Lower lobe of right lung (tissue), 2 donors: ENCODE data around the gene ZNF254. TPM values are rescaled to one million over a fixed set of nuclear protein-coding genes. Genes with fewer than 3 reads are reported as not detected.

Experiments used
- ATAC-seq, 2 donors: fragments of 200-7000 bp; cut with Tn5 transposase; one replicate each; pipeline ENCODE4 v1.9.1; 2020 to 2022; ENCODE audit warnings: mild to moderate bottlenecking in 2 of 2, moderate library complexity in 2 of 2
- DNase-seq: peaks from one replicate; pipeline ENCODE4 v3.0.0-alpha.2; 2020
- H3K27ac ChIP-seq: fragments of 200-600 bp; one replicate; pipeline ENCODE4 v1.8.0; 2022
- H3K27me3 ChIP-seq: fragments of 200-600 bp; one replicate; pipeline ENCODE4 v1.8.0; 2022; ENCODE audit warnings: low read depth
- H3K36me3 ChIP-seq: fragments of 200-600 bp; one replicate; pipeline ENCODE4 v1.8.0; 2022; ENCODE audit warnings: mild to moderate bottlenecking
- H3K4me1 ChIP-seq: fragments of 200-600 bp; one replicate; pipeline ENCODE4 v1.8.0; 2022
- H3K4me3 ChIP-seq: fragments of 200-600 bp; one replicate; pipeline ENCODE4 v1.8.0; 2022; ENCODE audit warnings: mild to moderate bottlenecking
- H3K9me3 ChIP-seq: fragments of 200-600 bp; one replicate; pipeline ENCODE4 v1.8.0; 2022
- intact Hi-C: fragments of 100-400 bp; cut with DNase I; formaldehyde crosslinking; loops from one replicate; pipeline ENCODE4 v1.11.0; 2022
- total RNA-seq: library from RNA; stranded (reverse); fragmentation: NEBNext Ultra II Directional; extraction: Animal tissue kit (Norgen Biotek cat#: 25700); gene quantifications from one replicate; pipeline ENCODE4 v1.2.1, GENCODE V29; 2021
- TF ChIP-seq, protein P1 (sequence below): fragments of 200-600 bp; IDR thresholded peaks from one replicate; pipeline ENCODE4 v1.8.0; 2022; ENCODE audit warnings: antibody characterized with exemption, mild to moderate bottlenecking
- donor health status: DM: no; HTN: yes; CAD: no; lungs with severe emphysema.

Gene ZNF254
- total RNA-seq, 1 donor from 2014 or later, result 20.0 TPM

DNA sequence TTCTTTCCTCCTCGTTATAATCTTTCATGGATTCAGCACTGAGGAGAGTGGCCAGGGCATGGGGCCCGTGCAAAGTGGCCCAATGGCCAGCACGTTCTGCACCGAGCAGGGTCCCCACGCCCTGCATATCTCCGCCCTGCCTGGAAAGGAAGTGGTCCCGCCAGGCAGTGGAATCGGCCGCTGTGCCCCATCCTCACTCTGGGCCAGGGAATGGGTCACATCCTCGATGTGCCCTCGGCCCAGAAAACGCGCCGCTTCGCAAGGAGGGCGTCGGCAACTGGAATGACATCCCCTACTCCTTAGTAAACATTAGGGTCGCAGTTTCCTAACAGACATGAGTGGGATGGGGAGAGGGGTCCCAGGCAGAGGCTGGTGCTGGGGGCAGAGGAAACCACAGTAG lies 90.7 kb downstream of the ZNF254 start:
- no peak for DNase-seq
- Histone ChIP-seq H3K4me3 (no peak overlapping the region), H3K9me3 (peaks cover 11% of the 10 kb centered on the region), H3K4me1 (no peaks in the 10 kb centered on the region), H3K36me3 (no peaks in the 10 kb centered on the region), H3K27ac (no peak overlapping the region), H3K27me3 (no peaks in the 10 kb centered on the region)
- no peak for ATAC-seq
- intact Hi-C loops, result no loop called here
- TF ChIP-seq, protein P1, sequence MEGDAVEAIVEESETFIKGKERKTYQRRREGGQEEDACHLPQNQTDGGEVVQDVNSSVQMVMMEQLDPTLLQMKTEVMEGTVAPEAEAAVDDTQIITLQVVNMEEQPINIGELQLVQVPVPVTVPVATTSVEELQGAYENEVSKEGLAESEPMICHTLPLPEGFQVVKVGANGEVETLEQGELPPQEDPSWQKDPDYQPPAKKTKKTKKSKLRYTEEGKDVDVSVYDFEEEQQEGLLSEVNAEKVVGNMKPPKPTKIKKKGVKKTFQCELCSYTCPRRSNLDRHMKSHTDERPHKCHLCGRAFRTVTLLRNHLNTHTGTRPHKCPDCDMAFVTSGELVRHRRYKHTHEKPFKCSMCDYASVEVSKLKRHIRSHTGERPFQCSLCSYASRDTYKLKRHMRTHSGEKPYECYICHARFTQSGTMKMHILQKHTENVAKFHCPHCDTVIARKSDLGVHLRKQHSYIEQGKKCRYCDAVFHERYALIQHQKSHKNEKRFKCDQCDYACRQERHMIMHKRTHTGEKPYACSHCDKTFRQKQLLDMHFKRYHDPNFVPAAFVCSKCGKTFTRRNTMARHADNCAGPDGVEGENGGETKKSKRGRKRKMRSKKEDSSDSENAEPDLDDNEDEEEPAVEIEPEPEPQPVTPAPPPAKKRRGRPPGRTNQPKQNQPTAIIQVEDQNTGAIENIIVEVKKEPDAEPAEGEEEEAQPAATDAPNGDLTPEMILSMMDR, result no peak

DNA sequence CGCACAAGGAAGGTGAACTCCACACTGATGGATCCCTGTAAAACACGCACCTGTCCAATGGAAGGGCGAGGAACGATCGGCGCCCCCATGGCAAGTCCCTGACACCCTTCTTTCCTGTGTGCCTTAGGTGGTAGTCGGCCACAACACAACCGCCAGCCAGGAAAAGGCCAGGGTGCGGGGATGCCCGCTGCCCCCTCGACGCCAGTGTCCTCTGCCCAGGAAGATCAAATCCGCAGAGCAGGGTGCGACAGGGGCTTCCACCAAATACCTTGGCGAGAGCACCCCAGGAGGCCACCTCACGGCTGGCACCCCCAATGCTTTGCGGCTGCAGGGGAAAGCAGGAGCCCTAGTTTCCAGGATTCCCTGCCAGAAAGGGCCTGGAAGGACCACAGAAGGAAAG lies 91.2 kb downstream of the ZNF254 start:
- Histone ChIP-seq H3K9me3 (peaks cover 11% of the 10 kb centered on the region), H3K4me1 (no peaks in the 10 kb centered on the region), H3K27me3 (no peaks in the 10 kb centered on the region), H3K36me3 (no peaks in the 10 kb centered on the region), H3K4me3 (no peak overlapping the region), H3K27ac (no peak overlapping the region)
- intact Hi-C loops, result no loop called here
- ATAC-seq (no peak), DNase-seq (no peak)
- TF ChIP-seq, protein P1, result no peak

Other genes starting within 250 kb of the ZNF254 start
- gene ZNF726, start 172.3 kb upstream of the ZNF254 start, total RNA-seq, result 3.2 TPM